Neural cell (in vitro differentiated cells): ENCODE data around the gene TBC1D14. TPM values are rescaled to one million over a fixed set of nuclear protein-coding genes. Genes with fewer than 3 reads are reported as not detected.

ENCODE experiments used
- H2AFZ ChIP-seq: fragments of 200-600, 300-800 bp; sonication (generic), shearing (Covaris generic); 2 replicates; pipeline ENCODE4 v1.6.0; 2014; ENCODE audit warnings: low read depth, mild to moderate bottlenecking, antibody characterized with exemption, low read length, moderate library complexity
- H3F3A ChIP-seq: fragments of 200-600 bp; shearing (Covaris generic); 2 replicates; pipeline ENCODE4 v1.6.1; 2016; ENCODE audit warnings: mild to moderate bottlenecking, moderate library complexity, mixed read lengths, antibody characterized with exemption, low read length; ENCODE audit not compliant: insufficient read depth, poor library complexity, severe bottlenecking
- H3K27ac ChIP-seq: fragments of 200-600, 300-800 bp; sonication (generic), shearing (Covaris generic); 2 replicates; pipeline ENCODE4 v1.5.1; 2014; ENCODE audit warnings: mild to moderate bottlenecking, low read length, moderate library complexity
- H3K27me3 ChIP-seq: fragments of 300-800, 200-600 bp; sonication (generic), shearing (Covaris generic); 2 replicates; pipeline ENCODE4 v1.6.0; 2014; ENCODE audit warnings: mild to moderate bottlenecking, low read depth, low read length, moderate library complexity; ENCODE audit not compliant: insufficient read depth
- H3K36me3 ChIP-seq: fragments of 300-800, 200-600 bp; sonication (generic), shearing (Covaris generic); 2 replicates; pipeline ENCODE4 v1.5.1; 2014; ENCODE audit warnings: mild to moderate bottlenecking, antibody characterized with exemption, low read length, moderate library complexity; ENCODE audit not compliant: insufficient read depth
- H3K4me2 ChIP-seq: fragments of 300-800, 200-600 bp; sonication (generic), shearing (Covaris generic); 2 replicates; pipeline ENCODE4 v1.6.0; 2014; ENCODE audit warnings: mild to moderate bottlenecking, low read length
- H3K4me3 ChIP-seq: fragments of 300-800, 200-600 bp; sonication (generic), shearing (Covaris generic); 2 replicates; pipeline ENCODE4 v1.5.1; 2014; ENCODE audit warnings: mild to moderate bottlenecking, low read length, moderate library complexity
- H3K79me2 ChIP-seq: fragments of 200-600 bp; shearing (Covaris generic); replicated peaks from 2 replicates; pipeline ENCODE4 v1.6.0; 2014; ENCODE audit warnings: mild to moderate bottlenecking, low read length, moderate library complexity; ENCODE audit not compliant: insufficient read depth
- H3K9ac ChIP-seq: fragments of 300-800, 200-600 bp; sonication (generic), shearing (Covaris generic); 2 replicates; pipeline ENCODE4 v1.6.1; 2016; ENCODE audit warnings: mild to moderate bottlenecking, low read length, mixed read lengths
- H3K9me2 ChIP-seq: fragments of 200-600 bp; shearing (Covaris generic); 2 replicates; pipeline ENCODE4 v1.6.1; 2016; ENCODE audit warnings: mild to moderate bottlenecking, low read length, mixed read lengths; ENCODE audit not compliant: insufficient read depth
- H3K9me3 ChIP-seq: fragments of 200-600, 300-800 bp; sonication (generic), shearing (Covaris generic); 2 replicates; pipeline ENCODE4 v1.6.1; 2016; ENCODE audit warnings: mild to moderate bottlenecking, mixed run types, low read length, moderate library complexity, mixed read lengths
- H4K20me1 ChIP-seq: fragments of 200-600 bp; shearing (Covaris generic); 2 replicates; pipeline ENCODE4 v1.6.1; 2016; ENCODE audit warnings: mild to moderate bottlenecking, mixed run types; ENCODE audit not compliant: insufficient read depth
- CTCF ChIP-seq: fragments of 450-650 bp; IDR thresholded peaks from 2 replicates; pipeline ENCODE4 v1.5.1; 2014; ENCODE audit warnings: antibody characterized with exemption, mild to moderate bottlenecking, moderate library complexity; ENCODE audit not compliant: poor library complexity, severe bottlenecking
- EP300 ChIP-seq: fragments of 450-650 bp; conservative IDR thresholded peaks from 2 replicates; pipeline ENCODE4 v1.6.1; 2014; ENCODE audit warnings: antibody characterized with exemption, mild to moderate bottlenecking, moderate library complexity; ENCODE audit not compliant: poor library complexity, severe bottlenecking
- EZH2 ChIP-seq: fragments of 200-600, 300-800 bp; shearing (Covaris generic), sonication (generic); IDR thresholded peaks from 2 replicates; pipeline ENCODE4 v1.6.1; 2014; ENCODE audit warnings: antibody characterized with exemption, low read length, borderline replicate concordance, mild to moderate bottlenecking; ENCODE audit not compliant: insufficient read depth, poor library complexity, severe bottlenecking
- MXI1 ChIP-seq: fragments of 450-650 bp; conservative IDR thresholded peaks from 2 replicates; pipeline ENCODE4 v1.6.1; 2014; ENCODE audit warnings: antibody characterized with exemption, mild to moderate bottlenecking; ENCODE audit not compliant: poor library complexity, severe bottlenecking
- POLR2AphosphoS5 ChIP-seq: IDR thresholded peaks from 2 replicates; pipeline ENCODE4 v1.6.1; 2012
- RAD21 ChIP-seq: fragments of 450-650 bp; conservative IDR thresholded peaks from 2 replicates; pipeline ENCODE4 v1.6.1; 2014; ENCODE audit warnings: antibody characterized with exemption, mild to moderate bottlenecking, moderate library complexity
- SMC3 ChIP-seq: fragments of 450-650 bp; conservative IDR thresholded peaks from 2 replicates; pipeline ENCODE4 v1.6.1; 2014; ENCODE audit warnings: antibody characterized with exemption, mild to moderate bottlenecking, moderate library complexity; ENCODE audit not compliant: poor library complexity
- TAF1 ChIP-seq: IDR thresholded peaks from 2 replicates; pipeline ENCODE4 v1.6.1; 2012; ENCODE audit warnings: low read depth
- polyA plus RNA-seq: library from polyadenylated mRNA; depleted of rRNA; stranded (reverse); fragments of >200 nt; gene quantifications from 2 replicates; pipeline ENCODE4 v1.2.3, GENCODE V29; 2014
- TF ChIP-seq, protein P1 (sequence below): IDR thresholded peaks from 2 replicates; pipeline ENCODE4 v1.6.1; 2012; ENCODE audit warnings: borderline replicate concordance

The TBC1D14 gene
- polyA plus RNA-seq, 1 donor from 2014 or later: 125 TPM

- Histone ChIP-seq H3K9ac (no peak overlapping the region), H3K4me3 (no peak overlapping the region), H3K79me2 (no peaks in the 10 kb centered on the region), H3K27me3 (no peaks in the 10 kb centered on the region), H3K9me3 (no peaks in the 10 kb centered on the region), H3K9me2 (no peaks in the 10 kb centered on the region), H2AFZ (no peak overlapping the region), H3K27ac (no peak overlapping the region), H4K20me1 (no peaks in the 10 kb centered on the region), H3F3A (no peaks in the 10 kb centered on the region), H3K36me3 (no peaks in the 10 kb centered on the region), H3K4me2 (no peak overlapping the region)
- TF ChIP-seq EP300 (no peak), EZH2 (no peak), TAF1 (no peak), MXI1 (no peak), CTCF (no peak), SMC3 (no peak), POLR2AphosphoS5 (no peak), RAD21 (no peak)
- TF ChIP-seq, protein P1, sequence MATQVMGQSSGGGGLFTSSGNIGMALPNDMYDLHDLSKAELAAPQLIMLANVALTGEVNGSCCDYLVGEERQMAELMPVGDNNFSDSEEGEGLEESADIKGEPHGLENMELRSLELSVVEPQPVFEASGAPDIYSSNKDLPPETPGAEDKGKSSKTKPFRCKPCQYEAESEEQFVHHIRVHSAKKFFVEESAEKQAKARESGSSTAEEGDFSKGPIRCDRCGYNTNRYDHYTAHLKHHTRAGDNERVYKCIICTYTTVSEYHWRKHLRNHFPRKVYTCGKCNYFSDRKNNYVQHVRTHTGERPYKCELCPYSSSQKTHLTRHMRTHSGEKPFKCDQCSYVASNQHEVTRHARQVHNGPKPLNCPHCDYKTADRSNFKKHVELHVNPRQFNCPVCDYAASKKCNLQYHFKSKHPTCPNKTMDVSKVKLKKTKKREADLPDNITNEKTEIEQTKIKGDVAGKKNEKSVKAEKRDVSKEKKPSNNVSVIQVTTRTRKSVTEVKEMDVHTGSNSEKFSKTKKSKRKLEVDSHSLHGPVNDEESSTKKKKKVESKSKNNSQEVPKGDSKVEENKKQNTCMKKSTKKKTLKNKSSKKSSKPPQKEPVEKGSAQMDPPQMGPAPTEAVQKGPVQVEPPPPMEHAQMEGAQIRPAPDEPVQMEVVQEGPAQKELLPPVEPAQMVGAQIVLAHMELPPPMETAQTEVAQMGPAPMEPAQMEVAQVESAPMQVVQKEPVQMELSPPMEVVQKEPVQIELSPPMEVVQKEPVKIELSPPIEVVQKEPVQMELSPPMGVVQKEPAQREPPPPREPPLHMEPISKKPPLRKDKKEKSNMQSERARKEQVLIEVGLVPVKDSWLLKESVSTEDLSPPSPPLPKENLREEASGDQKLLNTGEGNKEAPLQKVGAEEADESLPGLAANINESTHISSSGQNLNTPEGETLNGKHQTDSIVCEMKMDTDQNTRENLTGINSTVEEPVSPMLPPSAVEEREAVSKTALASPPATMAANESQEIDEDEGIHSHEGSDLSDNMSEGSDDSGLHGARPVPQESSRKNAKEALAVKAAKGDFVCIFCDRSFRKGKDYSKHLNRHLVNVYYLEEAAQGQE: no peak
These were observed 167.1 kb downstream of the TBC1D14 start for GRCh38 chr4:7076696-7077082.

DNA sequence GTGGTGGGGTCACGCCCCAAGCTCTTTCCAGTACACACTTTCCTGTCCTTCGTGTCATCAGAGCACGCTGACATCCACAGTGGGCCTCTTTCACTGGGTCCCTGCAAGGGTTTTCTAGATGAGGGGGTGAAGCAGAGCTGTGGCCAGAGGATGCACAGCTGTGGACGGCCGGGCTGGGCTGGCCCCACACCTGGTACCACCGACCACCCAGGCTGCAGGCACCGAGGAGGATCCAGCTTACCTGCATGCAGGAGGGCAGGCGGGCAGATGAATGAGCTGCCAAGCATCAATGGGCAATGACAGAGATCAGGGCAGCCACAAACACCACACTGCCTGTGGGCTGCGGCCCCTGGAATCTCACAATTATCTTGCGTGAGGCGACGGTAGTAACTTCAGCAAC lies 167.7 kb downstream of the TBC1D14 start:
- H4K20me1 ChIP-seq: no peaks in the 10 kb centered on the region
- no peaks in the 10 kb centered on the region for H3K27me3 ChIP-seq
- TF ChIP-seq CTCF: no peak
- TF ChIP-seq POLR2AphosphoS5: no peak
- no peak for TF ChIP-seq RAD21
- TF ChIP-seq MXI1: no peak
- TF ChIP-seq EZH2: no peak
- TF ChIP-seq EP300: no peak
- TF ChIP-seq, protein P1: no peak
- H3F3A ChIP-seq: no peaks in the 10 kb centered on the region
- no peaks in the 10 kb centered on the region for H3K9me2 ChIP-seq
- no peaks in the 10 kb centered on the region for H3K36me3 ChIP-seq
- H3K27ac ChIP-seq: no peak overlapping the region
- no peak overlapping the region for H2AFZ ChIP-seq
- H3K4me2 ChIP-seq: no peak overlapping the region
- no peak overlapping the region for H3K9ac ChIP-seq
- H3K4me3 ChIP-seq: no peak overlapping the region
- H3K9me3 ChIP-seq: no peaks in the 10 kb centered on the region
- no peaks in the 10 kb centered on the region for H3K79me2 ChIP-seq
